ENCODE data around the gene HSPA1A. TPM values are rescaled to one million over a fixed set of nuclear protein-coding genes. Genes with fewer than 3 reads are reported as not detected.
A peak's percentile ranks its signal among the peaks of the same experiment; 100 is the strongest.
"Not testable (repeated sequence)": the region's sequence is repeated elsewhere in the genome, so short reads cannot be mapped to it uniquely, and the experiment has no call there.

HSPA1A gene
- total RNA-seq, 1 experiment from 2014 or later, result 169 TPM

DNA sequence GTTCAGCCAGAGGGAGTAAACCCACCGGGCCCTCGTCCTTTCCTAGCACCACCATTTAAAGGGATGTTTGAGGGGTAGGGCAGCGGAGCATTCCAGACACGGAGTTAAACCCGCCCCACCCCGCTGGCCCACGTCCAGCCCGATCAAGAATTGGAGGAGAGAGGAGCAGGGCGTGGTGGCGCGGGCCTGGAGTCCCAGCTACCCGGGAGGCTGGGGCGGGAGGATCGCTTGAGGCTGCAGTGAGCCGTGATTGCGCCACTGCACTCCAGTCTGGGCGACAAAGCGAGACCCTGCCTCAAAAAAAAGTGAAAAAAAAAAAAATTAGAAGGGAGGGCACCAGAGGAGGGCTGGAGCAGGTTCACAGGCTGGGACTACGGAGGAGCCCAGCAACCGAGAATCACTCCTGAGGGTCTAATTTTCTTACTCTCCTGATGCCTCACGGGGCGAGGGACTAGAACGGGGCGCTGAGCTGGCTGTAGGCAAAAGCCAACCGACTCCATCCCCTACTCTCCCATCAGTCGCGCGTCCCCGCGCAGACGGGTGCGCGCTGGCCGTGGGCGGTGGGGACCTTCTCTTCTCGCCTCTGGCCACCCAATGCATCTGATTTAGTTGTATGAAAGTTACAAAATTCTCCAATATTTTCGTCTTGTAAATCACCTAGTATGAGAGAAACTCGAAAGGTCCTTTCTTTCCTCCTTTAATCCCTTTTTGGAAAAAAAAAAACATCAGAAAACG, 6.1 kb downstream of the HSPA1A start:
- DNase-seq (ENCODE audit: low read depth, low spot score) (no peak), ATAC-seq (peak; percentile 68)
- TF ChIP-seq, protein P1, sequence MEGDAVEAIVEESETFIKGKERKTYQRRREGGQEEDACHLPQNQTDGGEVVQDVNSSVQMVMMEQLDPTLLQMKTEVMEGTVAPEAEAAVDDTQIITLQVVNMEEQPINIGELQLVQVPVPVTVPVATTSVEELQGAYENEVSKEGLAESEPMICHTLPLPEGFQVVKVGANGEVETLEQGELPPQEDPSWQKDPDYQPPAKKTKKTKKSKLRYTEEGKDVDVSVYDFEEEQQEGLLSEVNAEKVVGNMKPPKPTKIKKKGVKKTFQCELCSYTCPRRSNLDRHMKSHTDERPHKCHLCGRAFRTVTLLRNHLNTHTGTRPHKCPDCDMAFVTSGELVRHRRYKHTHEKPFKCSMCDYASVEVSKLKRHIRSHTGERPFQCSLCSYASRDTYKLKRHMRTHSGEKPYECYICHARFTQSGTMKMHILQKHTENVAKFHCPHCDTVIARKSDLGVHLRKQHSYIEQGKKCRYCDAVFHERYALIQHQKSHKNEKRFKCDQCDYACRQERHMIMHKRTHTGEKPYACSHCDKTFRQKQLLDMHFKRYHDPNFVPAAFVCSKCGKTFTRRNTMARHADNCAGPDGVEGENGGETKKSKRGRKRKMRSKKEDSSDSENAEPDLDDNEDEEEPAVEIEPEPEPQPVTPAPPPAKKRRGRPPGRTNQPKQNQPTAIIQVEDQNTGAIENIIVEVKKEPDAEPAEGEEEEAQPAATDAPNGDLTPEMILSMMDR (IDR thresholded peaks at IDR 0.05), result no peak
- TF ChIP-seq SIN3A (IDR thresholded peaks at IDR 0.05; ENCODE audit: borderline replicate concordance, insufficient read depth, low read depth, low read length) (0 out of 2 replicates have a peak, but pooled peaks have one; percentile 3), TCF7L2 (IDR thresholded peaks at IDR 0.05; ENCODE audit: low read depth, low read length) (no peak), POLR2AphosphoS5 (IDR thresholded peaks at IDR 0.05; ENCODE audit: low read depth, low read length) (peak; percentile 62)
- Histone ChIP-seq H3K4me3 (ENCODE audit: low read depth in 2 of 2, low read length in 2 of 2) (peak overlapping the region; percentile 62 to 82), H3K4me1 (ENCODE audit: control insufficient read depth, insufficient read depth, low read length) (peaks cover 37% of the 10 kb centered on the region), H3K27ac (ENCODE audit: low read length) (peak overlapping the region; percentile 94), H3K9me3 (ENCODE audit: control insufficient read depth, insufficient read depth, low read depth, low read length) (no peaks in the 10 kb centered on the region), H3K36me3 (ENCODE audit: control insufficient read depth, insufficient read depth, low read length) (no peaks in the 10 kb centered on the region; the same call in 1 of the 2 replicates), H3K27me3 (ENCODE audit: control insufficient read depth, insufficient read depth, low read length) (no peaks in the 10 kb centered on the region)
- intact Hi-C loops (cut with micrococcal nuclease; ENCODE audit: unreplicated experiment), result loop anchor here (10.0 kb wide), 1 partner anchor 47 kb away; the partner anchor contains the start of gene VWA7
- in situ Hi-C loops (cut with HindIII; ENCODE audit: low pct_unique_long_range_greater_than_20kb, low sequenced_read_pairs), result no loop called here
- no TSS peak for BruUV-seq (replicated peaks)
- CTCF ChIA-PET, result interaction anchor here (1.2 kb wide), 1 partner anchor 48 kb away, joined by 3 read pairs; no protein-coding TSS in a partner anchor
- POLR2A ChIA-PET, result interaction anchor here (0.5 to 0.9 kb wide), 4 partner anchors 20 to 170 kb away, joined by 3 to 8 read pairs (median 4); no protein-coding TSS in a partner anchor

DNA sequence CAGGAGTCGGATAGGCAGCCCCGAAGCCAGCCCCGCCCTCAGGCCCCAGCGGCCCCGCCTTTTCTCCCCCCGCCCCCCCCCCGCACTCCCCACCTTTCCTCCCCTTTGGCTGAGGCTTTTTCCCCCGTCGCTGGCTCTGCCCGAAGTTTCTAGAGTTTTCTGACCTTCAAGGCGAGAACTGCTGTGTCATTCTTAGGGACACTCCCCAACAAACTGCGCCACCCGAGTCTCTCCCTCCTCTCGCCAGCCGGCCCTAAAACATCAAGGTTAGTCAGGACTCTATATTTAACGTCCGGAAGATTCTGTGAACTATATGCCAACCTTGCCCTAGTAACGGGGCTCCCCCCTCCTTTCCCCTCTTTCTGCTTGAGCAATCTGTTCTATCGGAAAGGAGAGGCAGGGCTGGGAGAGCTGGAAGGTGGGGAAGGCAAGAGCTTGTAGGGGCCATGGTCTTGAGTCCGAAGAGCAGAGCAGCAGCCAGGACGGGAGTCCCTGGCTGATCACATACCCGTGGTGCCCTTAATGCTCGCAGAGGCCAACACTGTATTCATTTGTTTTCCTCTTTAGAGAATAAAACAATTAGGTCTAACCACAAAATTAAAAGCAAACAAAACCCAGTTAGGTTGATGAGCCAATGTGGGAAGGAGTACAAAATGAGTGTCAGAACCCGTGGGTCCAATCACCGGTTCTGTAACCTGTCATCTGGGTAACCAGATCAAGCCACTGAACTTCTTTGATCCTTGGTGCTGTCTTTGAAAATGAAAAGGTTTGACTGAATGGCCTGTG, 6.9 kb downstream of the HSPA1A start:
- POLR2A ChIA-PET, result interaction anchor here (0.5 to 1.1 kb wide), 3 partner anchors 23 to 95 kb away, joined by 4 to 8 read pairs (median 4); no protein-coding TSS in a partner anchor
- ATAC-seq (peak; percentile 30), DNase-seq (ENCODE audit: low read depth, low spot score) (no peak)
- TF ChIP-seq TCF7L2 (IDR thresholded peaks at IDR 0.05; ENCODE audit: low read depth, low read length), result peak; percentile 47; the same call in 1 of the 2 replicates
- TF ChIP-seq, protein P1 (IDR thresholded peaks at IDR 0.05), result no peak
- intact Hi-C loops (cut with micrococcal nuclease; ENCODE audit: unreplicated experiment), result loop anchor here (10.0 kb wide), 1 partner anchor 47 kb away; the partner anchor contains the start of gene VWA7
- Histone ChIP-seq H3K36me3 (ENCODE audit: control insufficient read depth, insufficient read depth, low read length) (no peaks in the 10 kb centered on the region; the same call in 1 of the 2 replicates), H3K4me1 (ENCODE audit: control insufficient read depth, insufficient read depth, low read length) (peaks cover 40% of the 10 kb centered on the region), H3K27ac (ENCODE audit: low read length) (peak overlapping the region; percentile 98), H3K27me3 (ENCODE audit: control insufficient read depth, insufficient read depth, low read length) (no peaks in the 10 kb centered on the region), H3K9me3 (ENCODE audit: control insufficient read depth, insufficient read depth, low read depth, low read length) (no peaks in the 10 kb centered on the region), H3K4me3 (ENCODE audit: low read depth in 2 of 2, low read length in 2 of 2) (peak overlapping the region; percentile 62 to 82)
- in situ Hi-C loops (cut with HindIII; ENCODE audit: low pct_unique_long_range_greater_than_20kb, low sequenced_read_pairs), result no loop called here
- BruUV-seq (replicated peaks), result no TSS peak
- CTCF ChIA-PET, result interaction anchor here (1.2 kb wide), 1 partner anchor 49 kb away, joined by 3 read pairs; no protein-coding TSS in a partner anchor

DNA sequence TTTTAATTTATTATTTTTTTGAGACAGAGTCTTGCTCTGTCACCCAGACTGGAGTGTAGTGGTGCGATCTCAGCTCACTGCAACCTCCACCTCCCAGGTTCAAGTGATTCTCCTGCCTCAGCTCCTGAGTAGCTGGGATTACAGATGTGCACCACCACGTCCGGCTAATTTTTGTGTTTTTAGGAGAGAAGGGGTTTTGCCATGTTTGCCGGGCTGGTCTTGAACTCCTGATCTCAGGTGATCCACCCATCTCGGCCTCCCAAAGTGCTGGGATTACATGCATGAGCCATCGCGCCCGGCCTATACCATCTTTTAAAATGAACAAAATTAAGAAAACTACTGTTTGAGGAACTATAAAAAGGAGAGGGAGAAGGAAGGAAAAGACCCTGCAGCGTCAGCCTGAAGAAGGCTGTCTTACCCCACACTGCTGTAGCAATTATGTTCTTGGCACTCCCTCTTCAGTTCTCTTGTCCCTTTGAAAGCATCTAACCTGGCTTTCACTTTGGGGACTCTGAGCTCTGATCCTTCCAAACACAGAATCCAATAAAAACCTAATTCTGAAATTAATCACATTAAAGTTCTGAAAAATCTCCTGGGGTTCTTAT, 8.4 kb downstream of the HSPA1A start:
- CTCF ChIA-PET; H3K9me3 ChIP-seq (ENCODE audit: control insufficient read depth, insufficient read depth, low read depth, low read length); in situ Hi-C loops (cut with HindIII; ENCODE audit: low pct_unique_long_range_greater_than_20kb, low sequenced_read_pairs); H3K4me3 ChIP-seq (ENCODE audit: low read depth in 2 of 2, low read length in 2 of 2); H3K36me3 ChIP-seq (ENCODE audit: control insufficient read depth, insufficient read depth, low read length); DNase-seq (ENCODE audit: low read depth, low spot score); H3K27me3 ChIP-seq (ENCODE audit: control insufficient read depth, insufficient read depth, low read length); ATAC-seq; BruUV-seq (replicated peaks): not testable (repeated sequence)
- POLR2A ChIA-PET, result interaction anchor here (1.1 kb wide), 1 partner anchor 96 kb away, joined by 4 read pairs; no protein-coding TSS in a partner anchor
- H3K4me1 ChIP-seq (ENCODE audit: control insufficient read depth, insufficient read depth, low read length), result peaks cover 40% of the 10 kb centered on the region
- H3K27ac ChIP-seq (ENCODE audit: low read length), result peak overlapping the region; percentile 98; the same call in 1 of the 2 replicates
- intact Hi-C loops (cut with micrococcal nuclease; ENCODE audit: unreplicated experiment), result loop anchor here (10.0 kb wide), 1 partner anchor 49 kb away; the partner anchor contains the start of gene VWA7
